IPS-18a (cell line): ENCODE data around the gene COL5A1.

Source experiments
- H3K27ac ChIP-seq: one replicate; pipeline ENCODE4 v1.5.1; 2013; ENCODE audit warnings: low read length
- H3K27me3 ChIP-seq: one replicate; pipeline ENCODE4 v1.6.1; 2013; ENCODE audit warnings: mild to moderate bottlenecking, low read length; ENCODE audit not compliant: control insufficient read depth, insufficient read depth
- H3K36me3 ChIP-seq: one replicate; pipeline ENCODE4 v1.6.1; 2013; ENCODE audit warnings: low read depth, low read length; ENCODE audit not compliant: control insufficient read depth
- H3K4me1 ChIP-seq: one replicate; pipeline ENCODE4 v1.6.1; 2013; ENCODE audit warnings: low read depth, low read length; ENCODE audit not compliant: control insufficient read depth
- H3K4me3 ChIP-seq: one replicate; pipeline ENCODE4 v1.5.1; 2013; ENCODE audit warnings: low read length
- H3K9ac ChIP-seq: one replicate; pipeline ENCODE4 v1.6.1; 2013; ENCODE audit warnings: mild to moderate bottlenecking, low read length, moderate library complexity
- H3K9me3 ChIP-seq: one replicate; pipeline ENCODE4 v1.6.1; 2013; ENCODE audit warnings: low read depth, low read length; ENCODE audit not compliant: control insufficient read depth

Gene COL5A1

DNA sequence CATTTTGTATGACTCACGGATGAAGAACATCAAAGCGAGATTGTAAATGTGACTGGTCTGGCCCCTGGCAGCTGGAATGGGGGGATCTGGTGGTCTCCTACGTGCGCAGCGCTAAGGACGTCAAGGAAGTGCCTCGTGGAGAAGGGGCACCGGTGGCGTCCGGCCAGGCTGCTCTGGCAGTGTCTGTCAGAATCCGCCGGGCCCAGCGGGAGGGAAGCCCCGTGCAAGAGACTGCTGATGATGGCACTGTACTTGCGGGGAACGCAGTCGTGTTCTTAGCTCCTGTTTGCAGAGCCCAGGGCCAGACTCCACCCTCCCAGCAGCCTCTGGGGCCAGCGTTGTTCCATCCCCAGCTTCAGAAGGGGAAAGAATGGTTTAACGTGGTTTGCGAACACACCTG, 75.5 kb downstream of the COL5A1 start:
- H3K9me3 ChIP-seq, result no peaks in the 10 kb centered on the region
- H3K9ac ChIP-seq, result no peak overlapping the region
- no peaks in the 10 kb centered on the region for H3K27me3 ChIP-seq
- H3K36me3 ChIP-seq, result no peaks in the 10 kb centered on the region
- no peak overlapping the region for H3K27ac ChIP-seq
- H3K4me3 ChIP-seq, result no peak overlapping the region
- no peaks in the 10 kb centered on the region for H3K4me1 ChIP-seq

DNA sequence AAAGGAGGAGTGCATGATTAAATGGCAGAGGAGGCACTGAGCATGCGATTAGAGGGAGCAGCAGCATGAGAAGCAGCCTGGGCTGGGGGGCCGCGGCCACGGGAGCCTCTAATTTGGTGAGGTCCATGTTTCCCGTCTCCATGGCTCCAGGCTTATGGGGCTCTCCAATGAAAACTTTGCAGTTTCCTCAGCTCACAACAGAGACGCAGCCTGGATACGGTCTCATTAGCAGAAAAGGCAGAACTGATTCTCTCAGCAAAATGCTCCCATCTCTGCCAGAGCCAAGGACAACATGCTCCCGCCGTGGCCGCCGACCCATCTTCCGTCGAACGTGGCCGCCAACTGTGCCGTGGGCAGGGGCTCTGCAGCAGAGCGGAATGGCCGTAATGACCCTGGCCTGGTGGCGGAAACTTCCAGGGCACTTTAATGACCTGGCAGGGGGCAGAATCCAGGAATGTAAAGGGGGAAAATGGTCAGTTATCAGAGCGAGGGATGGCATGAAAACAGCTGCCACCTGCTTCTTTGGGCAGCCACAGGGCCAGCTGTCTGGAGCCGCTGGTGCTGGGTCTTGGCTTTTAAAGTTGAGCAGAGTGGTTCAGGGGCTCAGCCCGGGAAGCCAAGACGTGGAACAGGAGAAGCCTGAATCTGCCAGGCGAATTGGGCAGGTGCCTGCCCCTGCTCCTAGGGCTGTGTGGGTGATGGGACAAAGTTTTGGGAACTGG, 76.5 kb downstream of the COL5A1 start:
- Histone ChIP-seq H3K27ac (no peak overlapping the region), H3K36me3 (no peaks in the 10 kb centered on the region), H3K4me1 (no peaks in the 10 kb centered on the region), H3K4me3 (no peak overlapping the region), H3K9ac (no peak overlapping the region), H3K27me3 (no peaks in the 10 kb centered on the region), H3K9me3 (no peaks in the 10 kb centered on the region)

DNA sequence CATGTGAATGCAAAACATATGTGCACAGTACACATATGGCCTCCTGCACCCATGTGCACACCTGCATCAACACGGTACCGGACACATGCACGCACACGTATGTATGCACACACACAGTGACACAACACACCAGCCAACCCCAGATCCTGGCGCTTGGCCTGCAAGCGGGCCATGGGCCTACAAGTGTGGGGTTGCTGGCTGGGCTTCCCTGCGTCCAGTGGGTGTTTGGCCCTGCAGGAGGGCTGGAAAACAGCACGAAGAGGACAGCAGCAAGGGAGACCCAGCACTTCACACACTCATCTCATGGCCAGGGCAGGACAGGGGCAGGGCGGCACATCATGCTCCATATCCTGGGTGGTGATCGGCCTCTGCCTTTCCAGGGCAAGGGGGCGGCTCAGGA, 77.7 kb downstream of the COL5A1 start:
- no peak overlapping the region for H3K9ac ChIP-seq
- no peaks in the 10 kb centered on the region for H3K36me3 ChIP-seq
- H3K27ac ChIP-seq, result no peak overlapping the region
- peaks cover 2% of the 10 kb centered on the region for H3K4me1 ChIP-seq
- no peak overlapping the region for H3K4me3 ChIP-seq
- no peaks in the 10 kb centered on the region for H3K9me3 ChIP-seq
- H3K27me3 ChIP-seq, result no peaks in the 10 kb centered on the region

DNA sequence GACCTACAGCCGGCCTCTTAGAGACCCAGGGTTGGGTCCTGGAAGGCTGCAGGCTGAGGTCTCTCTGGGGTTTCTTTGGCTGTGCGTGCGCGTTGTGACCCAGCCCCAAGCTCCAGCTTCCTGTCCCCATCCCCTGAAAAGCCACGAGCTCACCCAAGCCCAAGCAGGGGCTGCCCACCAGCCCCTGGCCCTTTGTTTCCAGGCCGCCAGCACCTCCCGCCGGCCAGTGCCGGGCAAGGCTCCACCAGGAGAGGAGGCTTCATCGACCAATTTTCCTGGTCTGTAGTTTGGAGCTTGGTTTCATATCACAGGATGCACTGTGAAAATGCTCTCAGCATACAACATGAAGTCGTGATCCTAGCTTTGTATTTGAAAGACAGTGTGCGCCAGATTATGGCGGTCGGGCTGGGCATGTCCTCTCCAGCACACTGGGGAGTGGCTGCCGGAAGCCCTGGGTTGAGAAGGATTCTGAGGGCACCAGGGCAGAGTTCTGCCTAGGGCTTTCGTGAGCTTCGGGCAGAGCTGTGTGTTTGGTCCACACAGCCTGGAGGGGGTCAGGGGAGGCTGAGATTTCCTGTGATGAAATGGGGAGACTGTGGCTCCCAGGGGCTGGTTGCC, 78.6 kb downstream of the COL5A1 start:
- Histone ChIP-seq H3K4me1 (peaks cover 2% of the 10 kb centered on the region), H3K27me3 (no peaks in the 10 kb centered on the region), H3K27ac (no peak overlapping the region), H3K9me3 (no peaks in the 10 kb centered on the region), H3K4me3 (no peak overlapping the region), H3K9ac (no peak overlapping the region), H3K36me3 (no peaks in the 10 kb centered on the region)

DNA sequence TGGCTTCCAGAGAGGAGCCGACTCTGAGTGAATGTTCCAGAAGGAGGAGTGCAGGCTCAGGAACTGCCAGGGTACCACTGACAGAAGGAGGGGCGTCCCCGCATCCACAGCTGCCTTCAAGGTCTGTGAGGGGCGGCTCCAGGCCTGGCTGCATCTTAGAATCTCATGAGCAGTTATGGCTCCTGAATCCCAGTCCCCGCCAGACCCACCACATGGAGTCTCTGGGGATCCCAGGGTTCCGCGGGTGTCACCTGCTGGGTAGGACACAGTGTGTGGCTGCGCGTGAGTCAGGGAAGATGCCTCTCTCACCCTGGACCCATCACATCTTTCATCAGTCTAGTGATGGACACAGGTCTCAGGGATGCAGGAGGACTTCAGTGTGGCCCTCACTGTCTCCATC, 79.2 kb downstream of the COL5A1 start:
- H3K36me3 ChIP-seq, result no peaks in the 10 kb centered on the region
- H3K27me3 ChIP-seq, result no peaks in the 10 kb centered on the region
- no peak overlapping the region for H3K9ac ChIP-seq
- no peaks in the 10 kb centered on the region for H3K9me3 ChIP-seq
- H3K4me1 ChIP-seq, result peaks cover 2% of the 10 kb centered on the region
- no peak overlapping the region for H3K27ac ChIP-seq
- no peak overlapping the region for H3K4me3 ChIP-seq

DNA sequence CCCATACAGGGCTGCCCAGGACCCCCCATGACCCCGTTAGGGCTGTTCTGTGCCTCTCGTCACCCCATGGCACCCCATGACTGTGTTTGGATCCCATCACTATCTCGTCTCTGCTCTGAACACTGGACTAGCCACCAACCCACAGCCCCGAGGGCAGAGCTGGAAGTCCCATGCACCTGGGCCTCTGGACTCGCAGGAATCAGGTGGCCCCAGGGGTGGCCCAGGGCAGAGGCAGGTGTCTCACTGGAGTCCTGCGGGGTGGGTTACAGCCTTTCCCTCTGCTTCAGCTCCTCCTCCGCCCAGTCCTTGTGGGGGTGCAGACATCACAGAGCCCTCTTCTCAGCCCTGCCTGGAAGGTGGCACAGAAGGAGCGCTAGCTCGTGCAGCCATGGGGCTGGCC, 79.7 kb downstream of the COL5A1 start:
- H3K4me1 ChIP-seq, result peaks cover 2% of the 10 kb centered on the region
- H3K9me3 ChIP-seq, result no peaks in the 10 kb centered on the region
- H3K27ac ChIP-seq, result no peak overlapping the region
- no peak overlapping the region for H3K4me3 ChIP-seq
- no peaks in the 10 kb centered on the region for H3K27me3 ChIP-seq
- H3K36me3 ChIP-seq, result no peaks in the 10 kb centered on the region
- no peak overlapping the region for H3K9ac ChIP-seq

DNA sequence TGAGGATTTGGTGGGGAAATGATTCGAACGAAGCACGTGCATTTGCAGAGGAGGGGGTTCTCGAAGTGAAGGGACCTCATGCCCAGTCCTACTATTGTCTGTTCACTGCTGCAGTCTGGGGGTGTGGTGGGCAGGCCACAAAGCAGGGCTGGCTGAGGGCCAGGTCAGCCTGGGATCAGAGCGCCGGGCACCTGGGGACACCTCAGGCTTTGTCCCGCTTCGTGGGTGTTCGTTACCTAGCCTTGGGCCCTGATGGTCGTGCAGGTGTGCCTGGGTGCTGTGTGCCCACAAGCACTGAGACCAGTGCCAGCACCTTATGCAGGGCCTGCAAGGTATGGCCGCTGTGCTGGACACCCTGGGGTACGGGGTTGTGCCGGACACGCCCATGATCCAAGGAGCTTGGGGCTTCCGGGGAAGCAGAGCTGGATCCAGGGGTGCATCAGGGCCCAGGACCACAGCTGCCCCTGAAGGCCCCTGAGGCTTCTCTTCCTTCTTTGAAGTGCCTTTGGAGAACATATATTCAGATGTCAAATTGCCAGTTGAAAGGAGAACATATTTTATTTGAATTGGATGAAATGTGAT, 80.6 kb downstream of the COL5A1 start:
- Histone ChIP-seq H3K27me3 (no peaks in the 10 kb centered on the region), H3K27ac (no peak overlapping the region), H3K9me3 (no peaks in the 10 kb centered on the region), H3K4me3 (no peak overlapping the region), H3K9ac (no peak overlapping the region), H3K4me1 (peaks cover 2% of the 10 kb centered on the region), H3K36me3 (no peaks in the 10 kb centered on the region)

DNA sequence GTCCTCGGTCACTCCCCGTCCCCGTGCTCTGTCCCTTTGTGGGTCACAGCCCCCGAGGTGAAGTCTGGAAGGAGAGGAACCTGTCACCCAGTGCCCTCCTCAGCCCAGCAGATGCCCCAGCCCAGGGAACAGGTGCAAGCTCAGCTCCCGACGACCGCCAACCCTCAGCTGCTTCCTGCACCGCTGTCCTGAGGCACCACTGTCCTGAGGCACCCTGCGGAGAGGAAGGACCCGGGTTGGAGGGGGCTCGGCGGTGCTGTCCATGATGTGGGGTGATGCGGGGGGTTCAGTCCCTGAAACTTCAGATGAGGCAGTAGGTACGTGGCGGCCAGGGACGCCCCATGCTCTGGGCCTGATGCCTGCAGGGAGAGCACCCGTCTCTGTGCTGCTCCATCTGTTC, 81.4 kb downstream of the COL5A1 start:
- Histone ChIP-seq H3K27me3 (no peaks in the 10 kb centered on the region), H3K9ac (no peak overlapping the region), H3K36me3 (no peaks in the 10 kb centered on the region), H3K4me1 (peaks cover 2% of the 10 kb centered on the region), H3K9me3 (no peaks in the 10 kb centered on the region), H3K27ac (no peak overlapping the region), H3K4me3 (no peak overlapping the region)

DNA sequence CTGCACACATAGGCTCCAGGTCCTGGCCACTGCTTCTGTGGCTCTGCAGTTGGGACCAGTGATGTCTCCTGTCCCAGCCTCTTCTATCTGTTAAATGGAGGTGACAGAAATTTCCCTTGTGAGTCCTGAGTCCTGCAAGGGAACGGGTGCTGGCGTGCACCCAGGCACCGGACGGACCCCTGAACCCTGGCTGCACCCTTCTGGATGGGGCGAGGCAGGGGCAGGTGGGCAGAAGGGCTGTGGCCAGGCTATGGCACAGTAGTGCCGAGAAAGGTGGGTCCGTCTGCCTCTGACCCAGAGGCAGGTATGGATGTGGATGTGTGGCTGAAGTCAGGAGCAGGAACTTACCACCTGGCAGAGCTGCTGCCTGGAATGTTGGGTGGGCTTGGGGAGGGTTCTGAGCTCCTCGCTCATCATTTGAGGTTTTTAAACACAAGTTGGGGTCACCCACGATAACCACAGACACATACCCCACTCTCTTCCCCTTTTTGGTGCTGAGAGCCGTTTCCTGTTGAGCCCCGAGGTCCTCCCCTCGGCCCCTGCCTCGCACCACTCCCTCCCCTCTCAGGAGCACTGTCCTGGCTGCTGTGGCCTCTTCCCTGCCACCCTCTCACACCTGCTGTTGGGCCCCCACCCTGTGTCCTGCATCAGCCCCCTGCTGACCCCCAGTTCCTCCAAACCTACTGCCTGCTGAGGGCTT, 82.0 kb downstream of the COL5A1 start:
- Histone ChIP-seq H3K4me3 (no peak overlapping the region), H3K4me1 (peaks cover 2% of the 10 kb centered on the region), H3K27ac (no peak overlapping the region), H3K9ac (no peak overlapping the region), H3K36me3 (no peaks in the 10 kb centered on the region), H3K9me3 (no peaks in the 10 kb centered on the region), H3K27me3 (no peaks in the 10 kb centered on the region)

DNA sequence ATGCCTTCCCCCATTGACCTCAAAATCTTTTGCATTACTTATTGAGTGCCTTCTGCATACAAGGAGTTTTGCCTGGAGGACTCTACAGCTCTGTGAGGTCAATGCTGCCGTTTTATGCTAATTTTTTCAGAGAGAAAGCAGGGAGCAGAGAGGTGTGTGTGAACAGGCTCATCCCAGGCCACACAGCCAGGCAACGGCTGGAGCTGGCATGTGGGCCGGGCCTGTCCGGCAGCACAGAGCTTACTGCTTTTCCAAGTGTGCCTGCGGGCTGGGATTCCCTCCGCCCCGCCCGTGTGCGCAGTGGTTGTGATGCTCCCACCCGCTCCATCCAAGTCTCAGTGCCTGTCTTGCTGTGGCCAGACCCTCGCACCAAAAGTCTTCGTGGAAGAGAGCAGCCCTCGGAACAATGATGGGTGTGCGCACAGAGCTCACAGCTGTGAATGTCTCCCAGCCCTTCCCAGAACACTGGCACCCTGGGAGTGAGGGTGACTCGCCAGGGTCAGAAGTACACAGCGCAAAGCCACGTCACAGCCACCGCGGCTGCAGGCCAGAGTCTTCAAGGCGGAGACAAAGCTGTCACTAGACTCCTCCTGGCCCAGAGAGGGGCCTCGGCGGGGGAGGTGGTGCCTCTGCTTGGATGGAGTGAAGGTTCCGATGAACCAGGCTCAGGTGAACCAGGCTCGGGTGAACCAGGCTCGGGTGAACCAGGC, 82.8 kb downstream of the COL5A1 start:
- H3K27ac ChIP-seq, result no peak overlapping the region
- no peaks in the 10 kb centered on the region for H3K27me3 ChIP-seq
- H3K9me3 ChIP-seq, result no peaks in the 10 kb centered on the region
- H3K9ac ChIP-seq, result no peak overlapping the region
- peaks cover 2% of the 10 kb centered on the region for H3K4me1 ChIP-seq
- H3K36me3 ChIP-seq, result no peaks in the 10 kb centered on the region
- no peak overlapping the region for H3K4me3 ChIP-seq

DNA sequence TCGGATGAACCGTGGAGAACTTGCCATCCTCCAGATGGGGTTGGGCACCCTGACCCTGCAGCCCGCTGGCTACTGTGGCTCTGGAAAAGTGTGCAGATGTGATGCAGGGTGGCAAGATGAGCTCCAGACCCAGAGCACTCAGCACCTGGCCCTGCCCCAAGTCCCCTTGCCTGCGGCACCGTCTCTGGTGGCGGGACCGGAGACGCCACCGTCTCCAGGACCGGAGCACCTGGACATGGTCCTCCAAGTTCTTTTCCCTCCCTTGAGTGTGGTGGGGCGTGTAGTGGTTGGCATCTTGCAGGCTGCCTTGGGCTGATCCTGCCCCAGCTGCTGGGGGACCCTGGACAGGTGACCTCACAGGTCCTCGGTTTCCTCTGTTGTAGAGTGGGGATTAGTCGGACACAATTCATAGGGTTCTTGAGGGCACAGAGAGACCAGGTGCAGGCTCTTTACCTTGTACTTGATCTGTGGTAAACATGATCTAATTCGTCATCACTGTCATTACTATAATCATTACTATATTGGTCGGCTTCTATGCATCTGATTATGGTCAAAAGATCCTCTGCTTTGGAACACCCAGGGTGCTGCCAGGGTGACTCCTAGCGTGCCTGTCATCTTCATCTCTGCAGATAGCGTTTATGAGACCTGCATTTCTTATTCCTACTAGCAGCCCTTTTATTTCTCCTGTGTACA, 83.5 kb downstream of the COL5A1 start:
- no peaks in the 10 kb centered on the region for H3K36me3 ChIP-seq
- no peak overlapping the region for H3K4me3 ChIP-seq
- H3K4me1 ChIP-seq, result peaks cover 2% of the 10 kb centered on the region
- H3K9me3 ChIP-seq, result no peaks in the 10 kb centered on the region
- H3K27ac ChIP-seq, result no peak overlapping the region
- no peaks in the 10 kb centered on the region for H3K27me3 ChIP-seq
- H3K9ac ChIP-seq, result no peak overlapping the region
